GM19452 (cell line): ENCODE measurements around the gene WNT8A.
A peak's percentile ranks its signal among the peaks of the same experiment; 100 is the strongest.
"Not testable (repeated sequence)": the region's sequence is repeated elsewhere in the genome, so short reads cannot be mapped to it uniquely, and the experiment has no call there.

Experiments used
- ATAC-seq: cut with Tn5 transposase; IDR thresholded peaks from one replicate; pipeline ENCODE4 v1.9.1; 2021; ENCODE audit not compliant: unreplicated experiment

The WNT8A gene, protein sequence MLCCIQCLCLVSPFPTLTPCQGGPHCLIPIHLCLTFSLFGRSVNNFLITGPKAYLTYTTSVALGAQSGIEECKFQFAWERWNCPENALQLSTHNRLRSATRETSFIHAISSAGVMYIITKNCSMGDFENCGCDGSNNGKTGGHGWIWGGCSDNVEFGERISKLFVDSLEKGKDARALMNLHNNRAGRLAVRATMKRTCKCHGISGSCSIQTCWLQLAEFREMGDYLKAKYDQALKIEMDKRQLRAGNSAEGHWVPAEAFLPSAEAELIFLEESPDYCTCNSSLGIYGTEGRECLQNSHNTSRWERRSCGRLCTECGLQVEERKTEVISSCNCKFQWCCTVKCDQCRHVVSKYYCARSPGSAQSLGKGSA

DNA sequence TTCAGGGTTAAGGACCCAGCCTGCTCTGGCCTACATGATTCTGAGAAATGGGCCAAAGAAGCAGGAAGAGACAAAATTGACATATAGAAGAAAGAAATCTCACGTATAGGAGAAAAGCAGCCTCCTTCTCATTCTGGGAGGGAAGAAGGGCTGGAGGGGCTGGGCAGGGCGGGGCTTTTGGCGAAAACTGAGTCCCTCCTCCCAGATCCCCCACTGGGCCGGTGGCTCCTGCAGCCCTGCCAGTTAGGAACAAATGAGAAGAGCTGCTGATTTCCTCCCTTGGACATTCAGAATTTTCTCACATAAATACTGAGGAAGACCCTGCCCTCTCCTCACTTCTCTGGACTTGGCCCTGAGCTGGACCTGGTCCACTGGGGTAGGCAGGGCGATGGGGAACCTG, at the start of gene WNT8A:
Gene WNT8A (plus strand): TSS at position 332 of the 400 bp plus-strand sequence. CDS start 95 bp downstream, outside the sequence.
- ATAC-seq: no peak

DNA sequence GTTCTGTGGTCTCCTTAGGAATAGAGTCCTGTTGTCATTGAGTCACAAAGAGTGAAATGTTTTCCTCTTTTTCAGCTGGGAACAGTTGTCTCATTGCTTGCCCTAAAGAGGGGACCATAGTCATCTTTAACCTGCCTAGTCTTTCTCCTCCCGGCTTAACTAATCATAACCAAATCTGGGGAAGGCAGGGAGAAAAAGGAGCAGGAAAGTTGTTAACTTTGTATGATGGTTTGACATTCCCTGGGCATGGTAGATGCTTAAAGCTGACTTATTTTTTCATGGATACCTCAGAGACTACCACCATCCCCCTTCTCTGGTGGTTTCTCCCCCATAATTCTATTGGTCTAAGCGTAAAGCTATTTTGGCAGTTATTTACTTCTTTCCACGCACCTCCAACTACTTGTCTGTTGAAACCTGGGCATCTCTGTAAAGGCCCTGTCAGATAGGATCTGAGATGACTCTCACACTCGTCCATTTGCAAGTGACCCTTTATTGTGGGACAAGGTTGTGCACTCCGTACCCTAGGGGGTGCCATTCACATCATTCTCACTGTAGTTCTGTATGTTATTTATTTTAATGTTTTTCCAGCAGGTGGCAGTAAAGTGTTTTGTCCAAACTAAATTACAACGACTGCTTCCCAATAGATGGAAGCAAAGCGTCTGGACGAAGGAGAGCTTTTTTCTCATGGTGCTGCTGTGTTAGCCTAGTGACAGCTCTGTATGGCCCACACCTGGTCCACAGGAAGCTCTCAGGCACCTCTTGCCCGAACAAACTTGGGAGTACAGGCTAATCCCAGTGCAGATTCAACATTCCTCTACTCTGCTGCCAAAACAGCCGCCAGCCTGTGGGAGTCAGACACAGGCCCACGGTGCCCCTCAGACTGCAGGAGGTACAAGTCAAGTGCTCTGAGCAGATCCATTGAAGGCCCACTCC, 48.0 kb upstream of the WNT8A start:
- ATAC-seq: peak; percentile 35

DNA sequence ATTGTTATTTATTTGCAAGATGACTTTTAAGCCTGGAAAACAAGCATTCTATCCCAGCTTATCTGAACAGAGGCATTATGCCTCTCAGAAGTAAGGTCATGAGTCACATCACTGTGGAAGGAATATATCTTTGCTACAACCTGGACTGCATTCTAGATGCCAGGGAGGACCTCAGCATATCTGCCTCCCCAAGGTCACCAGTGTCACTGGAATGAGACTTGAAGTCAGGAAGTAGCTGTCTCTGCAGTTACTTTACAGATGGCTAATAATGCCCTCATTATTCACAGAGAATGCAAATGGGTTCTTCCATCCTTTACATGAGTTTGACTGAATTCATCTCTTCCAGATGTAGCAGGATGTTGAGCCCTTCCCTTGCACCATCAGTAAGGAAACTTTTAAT, 46.6 kb upstream of the WNT8A start:
- no peak for ATAC-seq

DNA sequence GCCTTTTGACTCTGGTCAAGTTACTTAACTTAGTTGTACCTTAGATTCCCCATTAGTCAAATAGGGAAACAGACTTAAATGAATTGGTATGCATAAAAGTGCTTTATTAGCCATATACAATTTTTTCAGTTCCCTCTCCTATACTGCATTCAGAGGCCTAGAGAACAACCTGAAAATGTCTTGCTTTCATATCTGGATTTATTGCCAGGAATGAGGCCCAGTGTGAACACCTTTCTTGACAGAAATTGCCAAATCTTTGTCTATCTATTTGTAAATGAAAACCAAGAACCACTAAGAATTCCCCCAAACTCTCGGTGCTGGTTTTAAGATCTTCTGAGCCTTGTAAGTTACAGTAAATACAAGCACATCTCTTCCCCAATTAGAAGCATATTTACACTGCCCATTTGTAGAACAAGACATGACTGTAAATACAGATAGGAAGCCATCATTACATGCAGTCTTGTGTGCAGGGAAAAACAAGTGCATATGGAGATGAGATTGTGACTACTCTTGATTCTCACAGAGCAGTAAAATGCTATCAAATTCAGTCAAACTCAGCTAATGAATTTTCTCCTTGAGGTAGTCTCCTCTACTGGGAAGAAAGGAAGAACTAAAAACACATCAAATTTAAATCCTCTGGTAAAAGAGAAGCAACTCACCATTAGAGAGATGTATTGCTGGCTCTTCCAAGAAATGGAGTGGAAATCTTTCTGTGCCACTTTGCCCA, 45.8 kb upstream of the WNT8A start:
- ATAC-seq: no peak

DNA sequence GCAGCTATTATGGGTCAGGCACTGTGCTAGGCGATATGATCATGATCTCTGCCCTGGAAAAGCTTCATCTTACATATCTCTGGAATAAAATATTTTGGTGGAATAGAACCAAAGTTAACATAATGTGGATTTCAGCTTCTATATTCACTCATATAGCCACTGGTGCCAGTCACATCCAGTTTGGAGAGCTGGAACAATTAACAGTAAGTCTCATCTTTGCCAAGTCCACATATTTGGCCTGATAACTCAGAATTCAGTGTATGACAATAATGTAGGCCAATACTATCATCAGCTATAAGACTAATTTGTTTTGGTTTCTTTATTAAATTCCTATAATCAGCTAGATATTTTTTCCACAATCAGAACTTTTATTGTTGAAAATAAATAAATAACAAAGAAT, 45.0 kb upstream of the WNT8A start:
- no peak for ATAC-seq

DNA sequence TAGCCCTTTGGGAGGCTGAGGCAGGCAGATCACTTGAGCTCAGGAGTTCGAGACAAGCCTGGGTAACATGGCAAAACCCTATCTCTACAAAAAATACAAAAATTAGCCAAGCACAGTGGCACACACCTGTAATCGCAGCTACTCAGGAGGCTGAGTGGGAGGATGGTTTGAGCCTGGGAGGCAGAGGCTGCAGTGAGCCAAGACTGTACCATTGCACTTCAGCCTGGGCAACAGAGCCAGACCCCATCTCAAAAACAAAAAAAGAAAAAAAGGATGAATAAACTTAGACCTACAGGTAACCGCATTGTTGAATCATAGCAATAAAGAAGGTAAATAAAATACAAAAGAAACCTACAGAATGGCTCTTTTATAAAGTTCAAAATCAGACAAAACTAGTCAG, 38.5 kb upstream of the WNT8A start:
- ATAC-seq: not testable (repeated sequence)

DNA sequence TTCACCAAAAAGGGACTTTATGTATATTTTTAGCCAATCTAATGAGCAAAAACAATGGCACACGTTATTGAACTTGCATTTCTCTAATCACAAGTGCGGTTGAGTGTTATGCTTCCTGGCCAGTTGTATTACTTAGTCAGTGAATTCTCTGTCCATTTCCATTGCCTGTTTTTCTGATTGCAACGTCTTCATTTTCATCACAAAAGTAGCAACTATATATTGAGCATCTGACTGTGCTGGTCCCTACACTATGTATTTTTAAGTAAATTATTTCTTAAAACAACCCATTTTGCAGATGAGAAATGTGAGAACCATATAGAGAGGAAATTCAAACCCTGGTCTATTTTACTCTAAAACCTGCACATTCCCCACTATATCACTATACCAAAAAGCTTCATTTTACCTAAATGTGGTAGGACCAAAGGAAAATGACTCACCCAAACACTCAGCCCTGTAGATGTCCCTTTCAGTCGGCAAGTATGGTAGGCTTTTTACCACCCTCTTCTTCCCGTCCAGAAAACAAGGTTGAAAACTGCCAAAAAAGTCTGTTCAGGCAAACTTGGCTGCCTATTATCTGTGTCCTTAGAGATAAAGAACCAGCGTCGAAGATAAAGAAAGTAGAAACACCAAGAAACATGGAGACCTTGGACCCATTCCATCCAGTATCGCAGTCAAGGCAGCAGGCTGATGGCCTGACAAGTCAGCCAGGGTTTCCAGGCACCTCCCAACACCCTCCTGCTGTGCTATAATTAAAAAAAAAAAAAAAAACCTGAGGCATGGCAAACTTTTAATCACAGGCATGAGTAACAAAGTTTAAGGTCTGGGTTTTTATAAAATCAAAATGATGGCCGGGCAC, 32.2 kb upstream of the WNT8A start:
- no peak for ATAC-seq

DNA sequence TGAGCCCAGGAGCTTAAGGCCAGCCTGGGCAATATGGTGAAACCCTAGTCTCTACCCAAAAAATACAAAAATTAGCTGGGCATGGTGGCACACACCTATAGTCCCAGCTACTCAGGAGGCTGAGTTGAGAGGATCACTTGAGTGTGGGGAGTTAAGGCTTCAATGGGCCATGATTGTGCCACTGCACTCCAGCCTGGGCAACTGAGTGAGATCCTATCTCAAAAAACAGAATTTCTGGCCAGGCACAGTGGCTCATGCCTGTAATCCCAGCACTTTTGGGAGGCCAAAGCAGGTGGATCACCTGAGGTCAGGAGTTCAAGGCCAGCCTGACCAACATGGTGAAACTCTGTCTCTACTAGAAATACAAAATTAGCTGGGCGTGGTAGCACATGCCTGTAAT, 31.1 kb upstream of the WNT8A start:
- ATAC-seq: not testable (repeated sequence)

DNA sequence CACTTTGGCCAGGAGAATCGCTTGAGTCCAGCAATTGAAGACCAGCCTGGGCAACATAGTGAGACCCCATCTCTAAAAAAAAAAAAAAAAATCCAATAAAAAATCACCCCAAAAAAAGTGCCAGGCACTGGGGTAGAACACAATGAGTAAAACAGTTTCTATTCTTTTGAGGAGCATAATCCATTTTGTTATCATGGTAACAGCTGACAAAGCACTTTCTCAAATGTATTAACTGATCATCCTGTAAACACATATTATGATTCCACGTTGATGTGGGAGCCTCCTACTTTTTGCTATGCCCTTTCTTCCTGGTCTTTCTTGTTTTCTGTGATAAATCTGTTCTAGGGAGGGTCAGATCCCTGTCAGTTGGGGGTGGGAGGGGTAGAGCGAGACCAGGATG, 30.3 kb upstream of the WNT8A start:
- ATAC-seq: no peak

DNA sequence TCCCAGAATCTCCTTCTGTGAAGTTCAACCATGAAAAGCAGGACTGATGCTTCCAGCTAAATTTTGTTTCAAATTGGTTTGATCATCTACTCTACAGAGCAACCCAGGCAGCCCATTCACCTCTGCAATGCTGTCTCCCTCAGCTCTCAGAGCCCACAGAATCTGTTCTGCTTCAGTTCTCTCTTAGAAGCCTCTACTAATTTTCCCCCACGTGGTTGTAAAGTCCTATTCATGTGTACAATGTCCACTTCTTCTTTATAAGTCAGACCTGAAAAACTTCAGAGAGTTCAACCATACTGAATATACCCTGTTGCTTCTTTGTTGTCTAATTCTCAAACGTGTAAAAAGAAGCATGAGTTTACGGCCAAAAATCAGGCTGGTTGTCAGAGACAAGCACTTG, 29.6 kb upstream of the WNT8A start:
- no peak for ATAC-seq

DNA sequence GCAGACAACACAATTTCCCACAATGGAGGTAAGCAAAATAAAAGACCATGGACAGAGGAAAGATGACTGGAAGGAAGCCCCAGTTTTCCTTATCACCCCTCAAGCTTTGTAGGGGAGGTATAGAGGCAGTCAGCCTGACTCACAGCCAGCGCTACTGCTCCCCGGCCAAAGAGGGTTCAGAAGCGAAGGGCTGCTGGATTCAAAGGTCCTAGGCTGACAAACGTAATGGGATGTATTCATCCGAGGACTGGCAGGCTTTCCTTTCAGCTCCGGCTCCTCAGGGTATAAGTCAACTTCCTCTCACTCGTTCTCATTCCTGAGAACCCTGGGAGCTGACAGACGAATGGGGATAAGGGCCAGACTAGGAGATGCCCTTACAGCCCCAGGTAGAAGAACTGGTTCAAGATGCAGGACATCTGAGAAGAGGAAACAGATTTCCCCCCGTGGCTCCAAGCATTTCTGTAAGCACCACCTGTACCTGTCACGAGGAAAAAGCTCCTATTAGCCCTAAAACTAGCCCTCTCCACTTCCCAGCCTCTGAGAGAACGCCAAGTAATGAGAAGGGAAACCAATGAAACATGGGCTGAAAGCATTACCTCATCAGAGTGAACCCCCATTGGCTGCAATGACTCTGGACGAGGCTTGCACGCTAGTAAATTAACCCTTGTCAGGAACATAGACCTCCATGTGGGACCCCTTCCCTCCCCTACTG, 28.8 kb upstream of the WNT8A start:
- no peak for ATAC-seq

DNA sequence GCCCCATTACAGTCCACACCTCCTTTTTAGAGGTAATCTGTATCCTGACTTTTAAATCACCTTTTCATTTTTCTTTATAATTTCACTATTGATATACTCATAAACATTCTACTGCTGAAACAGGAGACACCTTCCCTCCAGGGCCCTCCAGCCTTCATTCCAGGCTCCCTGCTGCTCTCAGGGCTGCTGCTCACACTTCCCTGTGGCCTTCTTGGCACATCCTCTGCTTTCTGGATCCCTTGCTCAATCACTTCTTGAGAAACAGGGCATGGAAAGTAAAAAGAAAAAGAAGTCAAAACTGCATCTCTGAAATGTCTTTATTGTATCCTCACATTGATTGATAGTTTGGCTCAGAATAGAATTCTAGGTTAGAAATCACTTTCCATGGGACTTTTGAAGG, 19.3 kb upstream of the WNT8A start:
- ATAC-seq: no peak

DNA sequence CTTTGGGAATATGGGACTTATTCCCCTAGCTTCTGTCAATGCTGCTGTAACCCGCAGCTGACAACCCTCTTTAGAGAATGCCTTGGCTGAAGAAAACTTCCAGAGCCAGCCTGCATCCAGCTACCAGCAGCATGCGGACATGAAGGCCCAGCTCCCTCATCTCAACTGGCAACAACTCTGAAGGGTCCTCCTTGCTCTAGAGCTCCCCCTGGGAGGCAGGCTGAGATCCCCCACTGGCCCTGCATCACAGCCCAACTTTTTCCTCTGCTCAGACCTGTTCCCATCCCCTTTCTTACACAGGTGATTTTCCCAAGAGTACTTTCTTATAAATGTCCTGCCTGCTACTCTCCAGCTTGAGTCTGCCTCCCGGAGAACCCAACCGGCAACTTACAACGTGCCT, 18.7 kb upstream of the WNT8A start:
- no peak for ATAC-seq

DNA sequence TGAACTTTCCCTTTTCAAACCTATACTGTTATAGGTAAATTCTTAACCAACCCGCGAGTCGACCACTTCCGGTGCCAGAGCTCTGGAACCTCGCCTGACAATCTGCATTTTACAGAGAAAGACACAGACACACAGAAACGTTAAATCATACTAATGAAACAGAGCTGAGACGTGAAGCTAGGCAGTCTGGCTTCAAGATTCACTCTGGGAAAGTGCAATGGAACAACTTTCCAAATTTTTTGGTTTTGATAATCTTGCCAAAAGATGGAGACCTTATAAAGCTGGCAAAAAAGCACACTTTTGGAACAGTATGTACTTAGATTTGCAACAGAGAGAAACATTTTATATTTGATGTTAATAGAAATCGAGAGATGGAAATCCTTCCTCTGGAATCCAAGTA, 15.9 kb upstream of the WNT8A start:
- no peak for ATAC-seq

DNA sequence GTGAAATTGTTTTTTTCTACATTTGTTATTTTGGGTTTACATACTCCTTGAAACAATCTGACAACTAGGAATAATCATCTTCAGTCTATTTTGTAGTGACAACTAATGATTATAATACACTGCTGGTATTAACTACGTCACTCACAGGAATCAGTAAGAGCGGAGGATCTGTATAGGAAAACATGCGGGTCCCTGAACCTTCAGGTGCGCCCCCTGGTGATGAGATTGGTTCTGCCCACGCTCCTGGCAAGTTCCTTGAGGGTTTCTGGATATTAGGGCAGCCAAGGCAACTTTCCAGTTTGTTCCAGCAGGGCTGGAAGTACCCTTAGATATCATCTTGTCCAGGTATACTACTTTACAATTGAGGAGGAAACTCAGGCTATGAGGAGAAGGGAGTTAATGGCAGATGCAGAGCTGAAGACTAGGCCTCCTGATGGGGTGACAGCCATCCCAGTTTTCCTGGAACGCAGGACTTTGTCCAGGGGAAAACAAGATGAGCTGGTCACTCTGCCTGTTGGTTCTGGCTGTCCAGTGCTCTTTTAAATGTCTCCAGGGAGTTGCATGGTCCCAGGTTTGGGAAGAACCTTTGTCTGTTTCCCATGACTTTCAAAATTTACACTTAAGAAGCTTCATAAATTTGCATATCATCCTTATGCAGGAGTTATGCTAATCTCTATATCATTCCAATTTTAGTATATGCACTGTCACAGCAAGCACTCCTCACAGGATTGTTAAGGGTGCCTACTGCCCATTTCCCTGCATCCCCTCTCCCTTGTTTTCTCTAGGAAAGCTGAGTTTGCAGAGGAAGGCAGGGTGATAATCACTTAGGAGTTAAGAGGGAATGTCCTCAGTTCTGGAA, 14.9 kb upstream of the WNT8A start:
- ATAC-seq: no peak

DNA sequence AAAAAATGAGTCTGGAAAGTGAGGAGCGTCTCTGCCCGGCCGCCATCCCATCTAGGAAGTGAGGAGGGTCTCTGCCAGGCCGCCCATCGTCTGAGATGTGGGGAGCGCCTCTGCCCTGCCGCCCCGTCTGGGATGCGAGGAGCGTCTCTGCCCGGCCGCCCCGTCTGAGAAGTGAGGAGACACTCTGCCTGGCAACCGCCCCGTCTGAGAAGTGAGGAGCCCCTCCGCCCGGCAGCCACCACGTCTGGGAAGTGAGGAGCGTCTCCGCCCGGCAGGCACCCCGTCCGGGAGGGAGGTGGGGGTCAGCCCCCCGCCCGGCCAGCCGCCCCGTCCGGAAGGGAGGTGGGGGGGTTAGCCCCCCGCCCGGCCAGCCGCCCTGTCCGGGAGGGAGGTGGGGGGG, 13.8 kb upstream of the WNT8A start:
- not testable (repeated sequence) for ATAC-seq

DNA sequence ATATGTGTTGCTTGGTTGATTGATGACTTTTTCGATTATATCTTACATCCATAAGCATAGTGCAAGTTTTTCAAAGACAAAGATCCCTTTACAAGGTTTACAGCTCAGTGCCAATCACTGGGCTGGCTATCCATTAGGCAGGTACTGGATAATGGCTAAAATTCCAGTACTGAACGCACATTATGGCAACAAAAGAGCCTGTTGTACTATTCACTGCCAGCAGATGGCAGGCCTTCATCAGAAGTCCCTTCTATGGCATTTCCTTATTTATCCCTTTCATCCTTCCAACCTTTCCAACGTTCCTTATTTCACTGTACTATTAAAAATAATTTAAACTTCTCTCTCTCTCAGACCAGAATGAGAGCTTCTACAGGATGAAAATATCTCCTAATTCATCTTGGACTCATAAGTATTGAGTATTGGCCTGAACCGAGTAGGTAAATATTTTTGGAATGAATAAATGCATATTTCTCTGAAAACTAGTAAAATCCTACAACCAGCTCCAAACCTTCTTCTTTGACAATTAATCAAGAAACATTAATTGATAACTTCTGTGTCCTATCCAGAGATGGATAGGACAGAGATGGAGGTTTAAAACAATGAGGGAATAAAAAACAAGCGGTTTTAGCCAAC, 6.7 kb upstream of the WNT8A start:
- ATAC-seq: no peak

DNA sequence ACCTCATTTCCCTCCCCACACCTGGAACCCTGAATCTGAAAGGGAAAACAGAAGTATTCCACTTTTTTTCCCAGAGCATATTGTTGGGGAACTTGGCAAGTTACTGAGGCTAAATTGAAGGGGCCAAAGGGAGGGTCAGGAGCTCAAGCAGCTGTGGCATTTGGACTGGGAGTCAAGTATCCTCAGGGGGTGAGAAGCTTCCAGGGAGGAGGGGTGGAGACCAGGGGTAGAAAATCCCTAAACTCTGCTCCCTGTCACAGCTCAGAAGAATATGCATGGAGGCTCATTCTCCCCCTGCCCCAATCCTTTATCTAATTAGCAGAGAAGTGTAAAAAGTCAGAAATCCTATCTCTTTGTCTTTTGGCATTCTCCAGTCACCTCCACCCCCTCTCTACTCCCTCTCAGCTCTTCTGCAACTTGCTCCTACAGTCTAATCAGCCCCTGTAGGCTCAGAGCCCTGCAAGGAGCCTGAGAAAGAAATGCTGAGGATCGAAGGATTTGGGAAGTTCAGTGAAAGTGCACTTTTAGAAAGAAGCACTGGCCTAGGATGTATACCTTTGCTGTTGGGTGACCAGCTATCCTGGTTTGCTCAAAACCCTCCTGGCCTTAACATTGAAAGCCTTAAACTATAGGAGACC, 5.7 kb upstream of the WNT8A start:
- ATAC-seq: no peak
